ENCODE measurements around the gene APBB1.

- no peak for TF ChIP-seq YY1 (IDR thresholded peaks at IDR 0.05; ENCODE audit: insufficient read depth, insufficient read length)
- TF ChIP-seq ZNF274 (IDR thresholded peaks at IDR 0.05; ENCODE audit: low read depth, low read length): no peak
- no peak for TF ChIP-seq SUZ12 (IDR thresholded peaks at IDR 0.05; ENCODE audit: extremely low read depth, insufficient read depth, insufficient read length)
Measured at GRCh38 chr11:6378640-6378989, 40.3 kb downstream of the APBB1 start.
